HCT116 (cell line): ENCODE data around the gene PRSS57. TPM values are rescaled to one million over a fixed set of nuclear protein-coding genes. Genes with fewer than 3 reads are reported as not detected.

ENCODE experiments used
- ATAC-seq: fragments of 200-7000 bp; cut with Tn5 transposase; 2 replicates; pipeline ENCODE4 v1.9.1; 2020; ENCODE audit warnings: mild to moderate bottlenecking, moderate library complexity
- Bru-seq: library from RNA; stranded (reverse); fragments of 400-500 nt; gene quantifications from one replicate; lab custom pipeline; 2021; lab: Mats Ljungman, UMichigan
- BruChase-seq, 2 experiments: library from RNA; stranded (reverse); fragments of 400-500 nt; gene quantifications; one replicate each; lab custom pipeline; 2021; lab: Mats Ljungman, UMichigan
- BruUV-seq: library from RNA; stranded (reverse); fragments of 400-500 nt; replicated peaks from 2 replicates; lab custom pipeline; 2021; lab: Mats Ljungman, UMichigan
- CTCF ChIA-PET: fragments of 300-600 bp; sonication (Branson Sonifier 250); formaldehyde crosslinking; loops from one replicate; lab custom pipeline; 2021; ENCODE audit warnings: antibody characterized with exemption; lab: Charles Lee
- POLR2A ChIA-PET: fragments of 300-600, 350-600 bp; sonication (Branson Sonifier 250); formaldehyde crosslinking; loops from one replicate; lab custom pipeline; 2021; ENCODE audit warnings: antibody characterized with exemption; lab: Charles Lee
- RAD21 ChIA-PET, 2 experiments: fragments of 300-600 bp; sonication (Branson Sonifier 250); formaldehyde crosslinking; loops; one replicate each; lab custom pipeline; 2023; ENCODE audit warnings: low total read pairs in 2 of 2; ENCODE audit not compliant: uncharacterized antibody in 2 of 2, unreplicated experiment in 2 of 2, low non-redundant PET in 1 of 2; lab: Charles Lee
- DNase-seq: peaks from one replicate; pipeline ENCODE4 v3.0.0-alpha.2; 2010; ENCODE audit warnings: low read depth, low spot score
- H2AFZ ChIP-seq: fragments of 200-600 bp; shearing (Covaris generic), sonication (generic); 2 replicates; pipeline ENCODE4 v1.6.1; 2017; ENCODE audit warnings: low read depth, mixed run types, mixed read lengths, antibody characterized with exemption, low read length; ENCODE audit not compliant: poor library complexity, severe bottlenecking
- H3K27ac ChIP-seq: 2 replicates; pipeline ENCODE4 v1.5.1; 2012; ENCODE audit warnings: low read depth, low read length
- H3K27me3 ChIP-seq: fragments of 200-600 bp; sonication (generic); 2 replicates; pipeline ENCODE4 v1.6.1; 2016; ENCODE audit warnings: mixed run types, low read length, mixed read lengths; ENCODE audit not compliant: insufficient read depth
- H3K36me3 ChIP-seq, 2 experiments: fragments of 200-500 bp in 1 of 2; fragments of 200-600 bp in 1 of 2; sonication (Bioruptor generic) in 1 of 2; sonication (generic) in 1 of 2; 2 replicates each; pipeline versions ENCODE4 v1.5.1 to v1.6.1; 2014 to 2016; ENCODE audit warnings: low read length in 2 of 2, inconsistent platforms in 1 of 2, mixed read lengths in 1 of 2, mixed run types in 1 of 2; ENCODE audit not compliant: insufficient read depth in 2 of 2, control insufficient read depth in 1 of 2
- H3K4me1 ChIP-seq, 2 experiments: fragments of 200-600 bp in 1 of 2; sonication (generic) in 1 of 2; 2 replicates each; pipeline versions ENCODE4 v1.5.1 to v1.6.1; 2012 to 2017; ENCODE audit warnings: low read length in 2 of 2, inconsistent platforms in 1 of 2, mild to moderate bottlenecking in 1 of 2, mixed read lengths in 1 of 2, mixed run types in 1 of 2, moderate library complexity in 1 of 2; ENCODE audit not compliant: insufficient read depth in 2 of 2, control insufficient read depth in 1 of 2
- H3K4me2 ChIP-seq: fragments of 200-600 bp; sonication (generic); 2 replicates; pipeline ENCODE4 v1.6.1; 2017; ENCODE audit warnings: mixed run types, low read length, mixed read lengths
- H3K4me3 ChIP-seq, 2 experiments: fragments of 200-600 bp in 1 of 2; sonication (generic) in 1 of 2; replicated peaks in 1 of 2; 2 replicates each; pipeline ENCODE4 v1.5.1; 2011 to 2016; ENCODE audit warnings: low read length in 2 of 2, control low read depth in 1 of 2, low read depth in 1 of 2, mild to moderate bottlenecking in 1 of 2, mixed read lengths in 1 of 2, mixed run types in 1 of 2
- H3K79me2 ChIP-seq: fragments of 200-600 bp; sonication (generic); 2 replicates; pipeline ENCODE4 v1.6.1; 2017; ENCODE audit warnings: mild to moderate bottlenecking, mixed run types, low read length, moderate library complexity, mixed read lengths; ENCODE audit not compliant: insufficient read depth
- H3K9ac ChIP-seq: fragments of 200-600 bp; sonication (generic); 2 replicates; pipeline ENCODE4 v1.6.1; 2016; ENCODE audit warnings: low read length, mixed read lengths
- H3K9me2 ChIP-seq: fragments of 200-600 bp; sonication (generic), shearing (Covaris generic); 2 replicates; pipeline ENCODE4 v1.6.1; 2017; ENCODE audit warnings: mixed run types, mild to moderate bottlenecking, moderate library complexity; ENCODE audit not compliant: insufficient read depth
- H3K9me3 ChIP-seq, 2 experiments: fragments of 200-500 bp in 1 of 2; fragments of 200-600 bp in 1 of 2; sonication (Bioruptor generic) in 1 of 2; sonication (generic) in 1 of 2; 2 replicates each; pipeline ENCODE4 v1.6.1; 2014 to 2017; ENCODE audit warnings: low read length in 2 of 2, mixed read lengths in 2 of 2, inconsistent platforms in 1 of 2, low read depth in 1 of 2, mild to moderate bottlenecking in 1 of 2, mixed run types in 1 of 2, moderate library complexity in 1 of 2; ENCODE audit not compliant: control insufficient read depth in 1 of 2, insufficient read depth in 1 of 2
- H4K20me1 ChIP-seq: fragments of 200-600 bp; sonication (generic), shearing (Covaris generic); 2 replicates; pipeline ENCODE4 v1.6.1; 2017; ENCODE audit warnings: mixed run types, mild to moderate bottlenecking, moderate library complexity; ENCODE audit not compliant: insufficient read depth
- CBX3 ChIP-seq: IDR thresholded peaks from 2 replicates; pipeline ENCODE4 v1.6.1; 2012; ENCODE audit warnings: low read depth
- EGR1 ChIP-seq: IDR thresholded peaks from 2 replicates; pipeline ENCODE4 v1.6.1; 2012; ENCODE audit warnings: low read depth
- ELF1 ChIP-seq: IDR thresholded peaks from 2 replicates; pipeline ENCODE4 v1.6.1; 2012; ENCODE audit warnings: low read depth, borderline replicate concordance
- EZH2 ChIP-seq: fragments of 200-600 bp; sonication (generic); IDR thresholded peaks from 2 replicates; pipeline ENCODE4 v1.6.1; 2017; ENCODE audit warnings: antibody characterized with exemption, mixed run types
- EZH2phosphoT487 ChIP-seq: fragments of 200-600 bp; IDR thresholded peaks from 2 replicates; pipeline ENCODE4 v1.6.1; 2018; ENCODE audit warnings: antibody characterized with exemption, borderline replicate concordance
- FOSL1 ChIP-seq: IDR thresholded peaks from 2 replicates; pipeline ENCODE4 v1.6.1; 2012; ENCODE audit warnings: low read depth
- JUND ChIP-seq: IDR thresholded peaks from 2 replicates; pipeline ENCODE4 v1.6.1; 2012
- MAX ChIP-seq: IDR thresholded peaks from 2 replicates; pipeline ENCODE4 v1.6.1; 2012
- POLR2A ChIP-seq: IDR thresholded peaks from 2 replicates; pipeline ENCODE4 v1.7.0; 2011; ENCODE audit warnings: borderline replicate concordance; ENCODE audit not compliant: insufficient read depth, insufficient read length; ENCODE audit errors: extremely low read depth
- POLR2AphosphoS5 ChIP-seq: IDR thresholded peaks from 2 replicates; pipeline ENCODE4 v1.6.1; 2011; ENCODE audit warnings: mild to moderate bottlenecking, low read depth, low read length, moderate library complexity
- SIN3A ChIP-seq: IDR thresholded peaks from 2 replicates; pipeline ENCODE4 v1.6.1; 2012; ENCODE audit warnings: low read depth
- SP1 ChIP-seq: IDR thresholded peaks from 2 replicates; pipeline ENCODE4 v1.6.1; 2012; ENCODE audit warnings: low read depth
- TCF7L2 ChIP-seq: IDR thresholded peaks from 2 replicates; pipeline ENCODE4 v1.7.0; 2011; ENCODE audit warnings: borderline replicate concordance, inconsistent platforms; ENCODE audit not compliant: insufficient read depth, insufficient read length; ENCODE audit errors: extremely low read depth
- YY1 ChIP-seq: IDR thresholded peaks from 2 replicates; pipeline ENCODE4 v1.6.1; 2011; ENCODE audit warnings: low read length, low read depth, moderate library complexity, mild to moderate bottlenecking; ENCODE audit not compliant: insufficient replicate concordance; ENCODE audit errors: extremely low read depth
- ZBTB33 ChIP-seq: IDR thresholded peaks from 2 replicates; pipeline ENCODE4 v1.6.1; 2011; ENCODE audit warnings: mild to moderate bottlenecking, low read length, moderate library complexity; ENCODE audit not compliant: insufficient replicate concordance; ENCODE audit errors: extremely low read depth
- ZNF274 ChIP-seq: fragments of 200-500 bp; sonication (Bioruptor generic); IDR thresholded peaks from 2 replicates; pipeline ENCODE4 v1.6.1; 2014; ENCODE audit warnings: mild to moderate bottlenecking, low read depth, low read length, inconsistent platforms
- intact Hi-C: fragments of 100-400 bp; cut with micrococcal nuclease; formaldehyde crosslinking; loops from 2 replicates; pipeline ENCODE4 v1.10.0; 2022
- long read RNA-seq: library from polyadenylated mRNA; unstranded; transcript quantifications from one replicate; pipeline ENCODE4 v2.0.0, GENCODE V29; 2021; ENCODE audit not compliant: unreplicated experiment
- polyA plus RNA-seq: library from polyadenylated mRNA; unstranded; fragments of >200 nt; gene quantifications from 2 replicates; pipeline ENCODE4 v1.2.1, GENCODE V29; 2012; ENCODE audit warnings: missing spikeins
- total RNA-seq: library from RNA; stranded (reverse); gene quantifications from one replicate; pipeline ENCODE4 v1.2.1, GENCODE V29; 2021; ENCODE audit not compliant: unreplicated experiment

The PRSS57 gene
- total RNA-seq (not detected), Bru-seq, nascent RNA (percentile 11 among the genes with signal in this experiment), BruChase-seq, experiment 1, labeled RNA remaining after a 6-hour chase (percentile 11 among the genes with signal in this experiment), BruChase-seq, experiment 2, labeled RNA remaining after a 2-hour chase (percentile 13 among the genes with signal in this experiment)
- 0.12 and 0.16 TPM in 2 replicates for polyA plus RNA-seq
- long read RNA-seq: 0 reads

- ATAC-seq: no peak
- TF ChIP-seq EGR1 (no peak), EZH2 (no peak), YY1 (no peak), SP1 (no peak)
- Histone ChIP-seq H3K9me3 (no peaks in the 10 kb centered on the region), H3K9ac (no peak within 1 kb of the TSS), H3K4me1 (no peaks in the 10 kb centered on the region), H3K79me2 (no peaks in the 10 kb centered on the region), H2AFZ (no peak within 1 kb of the TSS), H3K9me2 (no peaks in the 10 kb centered on the region), H3K4me3 (no peak within 1 kb of the TSS), H3K27me3 (no peaks in the 10 kb centered on the region), H4K20me1 (no peaks in the 10 kb centered on the region), H3K27ac (no peak within 1 kb of the TSS), H3K4me2 (no peak within 1 kb of the TSS), H3K36me3 (no peaks in the 10 kb centered on the region)
- ChIA-PET RAD21 (no interaction called here), CTCF (no interaction called here), POLR2A (no interaction called here)
- no peak for DNase-seq
- BruUV-seq: no TSS peak
- intact Hi-C loops: no loop called here
Measured at GRCh38 chr19:695352-695949, at the start of gene PRSS57. TSS of gene PRSS57 (minus strand) at chr19:695452. CDS start at chr19:695430, 22 bp downstream.

GRCh38 chr19:743168-743687, 48.0 kb upstream of the PRSS57 start:
- ChIA-PET CTCF (no interaction called here), RAD21 (no interaction called here), POLR2A (no interaction called here)
- no peak overlapping the region for H3K4me3 ChIP-seq
- no peak overlapping the region for H3K4me2 ChIP-seq
- H3K9me2 ChIP-seq: no peaks in the 10 kb centered on the region
- no peak overlapping the region for H2AFZ ChIP-seq
- no peaks in the 10 kb centered on the region for H4K20me1 ChIP-seq
- no peaks in the 10 kb centered on the region for H3K36me3 ChIP-seq
- ATAC-seq (no peak), DNase-seq (no peak)
- intact Hi-C loops: no loop called here
- H3K9ac ChIP-seq: no peak overlapping the region
- BruUV-seq: no TSS peak
- H3K79me2 ChIP-seq: no peaks in the 10 kb centered on the region
- H3K27ac ChIP-seq: no peak overlapping the region
- peaks cover 0 to 7% of the 10 kb centered on the region in 2 experiments; a peak in 2 of 4 replicates for H3K9me3 ChIP-seq
- no peaks in the 10 kb centered on the region for H3K27me3 ChIP-seq
- no peaks in the 10 kb centered on the region for H3K4me1 ChIP-seq
- TF ChIP-seq EGR1: no peak
- TF ChIP-seq SIN3A: no peak
- TF ChIP-seq MAX: no peak
- TF ChIP-seq FOSL1: no peak
- no peak for TF ChIP-seq EZH2phosphoT487
- no peak for TF ChIP-seq POLR2A
- no peak for TF ChIP-seq YY1
- TF ChIP-seq POLR2AphosphoS5: no peak
- TF ChIP-seq ELF1: no peak
- no peak for TF ChIP-seq ZNF274
- TF ChIP-seq CBX3: no peak
- no peak for TF ChIP-seq SP1
- TF ChIP-seq TCF7L2: no peak
- TF ChIP-seq ZBTB33: no peak
- TF ChIP-seq EZH2: no peak
- TF ChIP-seq JUND: no peak
